HFFc6 (cell line): Measurements from ENCODE around the gene NLRP12. TPM values are rescaled to one million over a fixed set of nuclear protein-coding genes. Genes with fewer than 3 reads are reported as not detected.

Source experiments
- DNase-seq: peaks from one replicate; pipeline ENCODE4 v3.0.0-alpha.2; 2018
- H3K27ac Mint-ChIP-seq: 2 replicates; pipeline ENCODE4 v1.8.0; 2020; ENCODE audit warnings: mild to moderate bottlenecking, mixed read lengths
- H3K27me3 Mint-ChIP-seq: 2 replicates; pipeline ENCODE4 v1.8.0; 2021; ENCODE audit warnings: mild to moderate bottlenecking, moderate library complexity, mixed read lengths; ENCODE audit not compliant: insufficient read depth
- H3K36me3 Mint-ChIP-seq: 2 replicates; pipeline ENCODE4 v1.8.0; 2021; ENCODE audit warnings: low read depth, mixed read lengths
- H3K4me1 Mint-ChIP-seq: 2 replicates; pipeline ENCODE4 v1.8.0; 2020; ENCODE audit warnings: low read depth, mixed read lengths
- H3K4me3 Mint-ChIP-seq: 2 replicates; pipeline ENCODE4 v1.8.0; 2020; ENCODE audit warnings: mild to moderate bottlenecking, moderate library complexity, mixed read lengths
- H3K9me3 Mint-ChIP-seq: 2 replicates; pipeline ENCODE4 v1.8.0; 2020; ENCODE audit warnings: mild to moderate bottlenecking, mixed read lengths
- CTCF ChIP-seq: fragments of 200-600 bp; sonication (generic); IDR thresholded peaks from 2 replicates; pipeline ENCODE4 v1.5.0; 2021; ENCODE audit warnings: antibody characterized with exemption, mild to moderate bottlenecking
- total RNA-seq, 6 experiments: library from RNA; stranded (reverse); fragmentation: NEBNext Ultra II Directional; extraction: Animal tissue kit (Norgen Biotek cat#: 25700); gene quantifications; 2 replicates in 1 of 6; 3 replicates in 5 of 6; pipeline ENCODE4 v1.2.3, GENCODE V29; 2021

The NLRP12 gene
- total RNA-seq, 6 experiments from 2014 or later: not detected

- H3K27ac Mint-ChIP-seq: no peak overlapping the region
- no peaks in the 10 kb centered on the region for H3K36me3 Mint-ChIP-seq
- H3K4me1 Mint-ChIP-seq: no peaks in the 10 kb centered on the region
- no peak overlapping the region for H3K4me3 Mint-ChIP-seq
- H3K9me3 Mint-ChIP-seq: no peaks in the 10 kb centered on the region
- peaks cover 3% of the 10 kb centered on the region for H3K27me3 Mint-ChIP-seq
- no peak for DNase-seq
- TF ChIP-seq CTCF: no peak
Observed at GRCh38 chr19:53795019-53795418, 29.1 kb downstream of the NLRP12 start.

GRCh38 chr19:53792721-53793433, 31.2 kb downstream of the NLRP12 start:
- H3K27ac Mint-ChIP-seq: no peak overlapping the region
- no peak overlapping the region for H3K4me3 Mint-ChIP-seq
- DNase-seq: peak; percentile 84
- no peaks in the 10 kb centered on the region for H3K36me3 Mint-ChIP-seq
- H3K4me1 Mint-ChIP-seq: no peaks in the 10 kb centered on the region
- peaks cover 3% of the 10 kb centered on the region; the same call in 1 of the 2 replicates for H3K27me3 Mint-ChIP-seq
- no peaks in the 10 kb centered on the region for H3K9me3 Mint-ChIP-seq
- peak; percentile 99 for TF ChIP-seq CTCF

- Mint-ChIP-seq H3K9me3 (no peaks in the 10 kb centered on the region; the same call in 1 of the 2 replicates), H3K4me1 (no peaks in the 10 kb centered on the region), H3K27ac (no peak overlapping the region), H3K36me3 (no peaks in the 10 kb centered on the region), H3K27me3 (peaks cover 5% of the 10 kb centered on the region), H3K4me3 (no peak overlapping the region)
- no peak for DNase-seq
- TF ChIP-seq CTCF: no peak
Observed at GRCh38 chr19:53789708-53790678, 34.1 kb downstream of the NLRP12 start.

- H3K4me1 Mint-ChIP-seq: no peaks in the 10 kb centered on the region
- no peaks in the 10 kb centered on the region for H3K36me3 Mint-ChIP-seq
- no peak for TF ChIP-seq CTCF
- H3K9me3 Mint-ChIP-seq: no peaks in the 10 kb centered on the region; the same call in 1 of the 2 replicates
- H3K4me3 Mint-ChIP-seq: no peak overlapping the region
- DNase-seq: no peak
- H3K27me3 Mint-ChIP-seq: peaks cover 4% of the 10 kb centered on the region
- H3K27ac Mint-ChIP-seq: no peak overlapping the region
Observed at GRCh38 chr19:53787266-53787665, 36.8 kb downstream of the NLRP12 start.

GRCh38 chr19:53786744-53787143, 37.4 kb downstream of the NLRP12 start:
- Mint-ChIP-seq H3K4me1 (no peaks in the 10 kb centered on the region), H3K27ac (no peak overlapping the region), H3K9me3 (no peaks in the 10 kb centered on the region; the same call in 1 of the 2 replicates), H3K4me3 (no peak overlapping the region), H3K36me3 (no peaks in the 10 kb centered on the region), H3K27me3 (peaks cover 6% of the 10 kb centered on the region)
- no peak for DNase-seq
- no peak for TF ChIP-seq CTCF
